Stimulated activated CD8-positive, alpha-beta memory T cell treated with anti-CD3 and anti-CD28 coated beads, Interleukin-15, amount 100 ng/mL, for 4 hours (primary cell): ENCODE results near the gene TPRN.

Source experiments
- DNase-seq, 2 donors: peaks; one replicate each; pipeline ENCODE4 v3.0.0-alpha.2; 2020; ENCODE audit warnings: low read depth in 2 of 2

Gene TPRN

DNA sequence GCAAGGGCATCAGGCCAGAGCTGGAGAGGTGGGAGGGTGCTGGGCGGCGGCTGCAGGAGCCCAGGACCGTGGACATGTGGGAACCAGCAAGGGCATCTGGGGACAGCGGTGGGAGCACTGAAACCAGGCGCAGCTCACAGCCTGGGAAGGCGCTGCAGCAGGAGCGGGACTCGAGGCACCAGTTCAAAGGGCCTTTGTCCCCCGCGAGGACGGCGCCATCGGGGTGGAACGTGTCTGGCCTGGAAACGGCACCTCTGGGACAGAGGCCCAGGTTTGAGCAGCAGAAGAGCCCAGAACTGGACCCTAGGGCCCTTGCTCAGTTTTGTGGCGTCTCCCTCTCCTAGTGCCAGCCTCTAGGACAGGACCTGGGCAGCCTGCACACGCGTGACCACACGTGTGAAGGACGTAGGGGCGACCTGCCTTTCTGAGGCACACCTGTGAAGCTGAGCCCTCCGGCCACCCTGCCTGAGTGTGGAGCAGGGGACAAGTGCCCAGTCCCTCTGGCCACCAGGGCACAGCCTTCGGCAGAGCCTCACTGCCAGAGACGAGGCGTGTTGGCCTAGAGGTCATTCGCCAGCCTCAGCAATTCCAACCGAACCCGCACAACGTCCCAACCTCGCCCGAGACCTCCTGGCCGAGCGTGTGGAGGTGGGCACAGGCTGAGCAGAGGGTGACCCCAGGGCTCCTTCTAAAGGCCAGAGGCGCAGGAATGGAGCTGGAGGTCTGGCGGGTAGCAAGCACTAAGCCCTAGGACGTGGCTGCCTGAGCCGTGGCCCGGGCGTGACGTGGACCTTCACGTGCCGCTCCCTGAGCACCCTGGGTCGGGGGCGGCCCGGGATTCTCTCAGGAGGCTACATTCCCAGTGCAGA, 26.5 kb downstream of the TPRN start:
- no peak for DNase-seq

DNA sequence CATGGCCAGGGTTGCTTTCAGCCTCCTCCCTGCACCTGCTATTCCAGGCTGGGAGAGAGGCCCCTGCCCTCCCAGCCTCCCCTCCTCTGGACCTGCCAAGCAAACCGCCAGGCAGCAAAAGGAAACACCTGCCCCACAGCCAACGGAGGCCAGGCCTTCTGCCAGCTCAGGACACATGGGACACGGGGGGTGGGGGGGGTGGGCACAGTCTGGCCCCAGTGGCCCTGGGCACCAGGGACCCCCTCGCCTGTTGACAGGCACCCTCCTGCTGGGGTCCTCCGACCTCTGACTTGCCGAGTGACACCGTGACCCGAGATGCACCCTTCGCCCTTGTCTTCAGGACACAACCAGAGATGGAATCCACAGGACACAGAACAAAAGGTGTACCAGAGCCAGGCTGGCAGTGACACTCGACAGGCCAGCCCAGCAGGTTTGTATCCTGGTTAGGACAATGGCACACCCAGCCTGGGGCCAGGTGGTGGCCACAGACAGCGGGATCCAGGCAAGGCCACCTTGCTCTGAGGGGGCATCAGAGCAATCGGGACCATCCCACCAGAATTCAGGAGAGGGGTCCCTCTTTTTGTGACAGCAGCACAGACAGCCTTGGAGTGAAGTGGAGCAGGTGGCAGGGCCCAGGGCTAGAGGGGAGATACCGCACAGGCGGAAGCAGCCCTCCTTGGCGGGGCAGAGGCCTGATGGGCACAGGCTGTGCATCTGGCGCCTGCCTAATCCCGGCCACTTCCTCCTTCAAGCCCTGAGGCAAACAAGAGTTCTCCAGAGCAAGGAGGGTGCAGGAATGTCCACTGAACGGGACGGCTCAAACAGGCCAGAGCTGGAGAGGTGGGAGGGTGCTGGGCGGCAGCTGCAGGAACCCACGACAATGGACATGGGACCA, 27.4 kb downstream of the TPRN start:
- no peak for DNase-seq

DNA sequence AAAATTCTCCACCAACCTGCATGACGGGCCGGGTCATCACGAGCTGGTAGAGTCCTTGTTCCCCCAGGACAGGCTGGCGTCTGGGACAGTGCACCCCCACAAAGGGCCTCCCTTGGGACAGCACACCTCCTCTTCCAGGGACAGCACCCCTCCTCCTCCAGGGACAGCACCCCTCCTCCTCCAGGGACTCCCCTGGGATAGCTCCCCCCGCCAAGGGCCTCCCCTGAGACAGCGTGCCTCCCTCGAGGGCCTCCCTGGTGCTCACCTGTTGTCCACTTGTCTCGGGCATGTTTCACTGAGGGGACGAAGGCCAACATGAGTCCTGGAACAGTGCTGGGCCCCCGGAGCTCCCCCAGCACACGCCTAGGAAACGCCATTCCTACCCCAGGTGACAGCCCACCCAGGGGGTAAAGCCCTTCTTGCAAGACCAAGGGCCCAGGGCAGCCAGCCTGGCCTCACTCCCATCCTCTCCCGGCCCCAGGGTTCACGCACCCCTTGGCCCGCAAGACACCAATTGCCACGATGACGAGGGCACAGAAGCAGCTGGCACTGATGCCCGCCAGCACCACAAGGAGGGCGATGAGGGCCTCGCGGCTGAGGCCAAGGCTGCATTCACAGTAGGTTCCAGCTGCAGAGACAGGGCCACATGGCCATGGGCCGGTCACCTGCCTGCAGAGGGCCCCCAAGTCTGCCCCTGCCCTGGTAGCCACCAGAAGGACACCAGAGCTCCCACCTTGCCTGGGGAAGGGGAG, 29.2 kb downstream of the TPRN start:
- DNase-seq, result no peak

DNA sequence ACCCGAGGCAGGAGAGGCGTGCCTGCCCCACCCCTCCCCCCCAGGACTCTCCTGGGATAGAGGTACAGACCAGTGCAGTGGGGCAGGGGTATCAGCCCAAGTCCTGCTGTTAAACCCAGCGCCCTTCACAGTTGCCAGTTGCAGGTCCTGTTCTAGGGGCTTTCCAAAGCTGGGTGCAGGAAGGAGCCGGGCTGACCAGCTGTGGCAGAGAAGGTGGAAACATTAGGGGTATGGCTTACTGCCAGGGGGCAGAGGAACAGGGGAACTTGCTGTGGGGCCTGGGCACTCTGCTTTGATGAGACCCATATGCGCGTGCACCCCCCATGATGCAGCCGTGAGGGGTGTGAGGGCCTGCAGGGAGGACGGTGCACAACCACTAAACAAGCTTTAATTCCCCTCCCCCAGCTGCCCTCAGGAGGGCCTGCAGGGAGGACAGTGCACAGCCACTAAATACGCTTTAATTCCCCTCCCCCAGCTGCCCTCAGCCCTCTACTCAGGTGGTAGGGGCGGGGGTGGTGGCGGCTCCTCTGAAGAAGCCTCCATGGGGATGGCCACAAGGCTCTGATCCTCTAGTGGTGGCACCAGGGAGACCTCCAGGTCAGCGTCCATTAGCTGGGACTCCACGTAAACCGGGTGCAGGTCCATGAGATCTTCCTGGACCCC, 29.9 kb downstream of the TPRN start:
- DNase-seq, result no peak

DNA sequence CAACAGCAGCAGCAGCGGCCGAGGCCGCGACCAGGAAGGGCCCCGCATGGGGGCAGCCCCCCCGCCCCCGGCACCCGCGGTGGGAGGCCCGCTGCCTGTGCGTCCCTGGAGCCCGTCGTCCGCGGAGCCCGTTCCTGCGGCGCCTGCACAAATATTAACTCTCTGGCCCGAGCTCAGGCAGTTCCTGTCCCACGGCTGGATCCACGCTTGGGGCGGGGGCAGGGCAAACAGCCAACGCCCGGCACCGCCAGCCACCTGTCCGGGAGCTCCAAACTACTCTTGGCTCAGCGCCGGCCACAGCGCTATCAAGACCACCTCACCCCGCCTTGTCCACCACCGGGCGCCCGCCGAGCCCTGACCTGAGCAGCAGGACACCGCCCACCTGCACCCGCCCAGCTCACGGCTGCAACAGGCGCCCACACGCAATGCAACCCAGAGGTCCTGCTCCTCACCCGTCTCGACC, 30.6 kb downstream of the TPRN start, which contains the start of gene LRRC26:
TSS of gene LRRC26 (minus strand) at position 156 of the 463 bp plus-strand sequence. CDS start at position 48, 108 bp downstream.
- DNase-seq, result no peak

DNA sequence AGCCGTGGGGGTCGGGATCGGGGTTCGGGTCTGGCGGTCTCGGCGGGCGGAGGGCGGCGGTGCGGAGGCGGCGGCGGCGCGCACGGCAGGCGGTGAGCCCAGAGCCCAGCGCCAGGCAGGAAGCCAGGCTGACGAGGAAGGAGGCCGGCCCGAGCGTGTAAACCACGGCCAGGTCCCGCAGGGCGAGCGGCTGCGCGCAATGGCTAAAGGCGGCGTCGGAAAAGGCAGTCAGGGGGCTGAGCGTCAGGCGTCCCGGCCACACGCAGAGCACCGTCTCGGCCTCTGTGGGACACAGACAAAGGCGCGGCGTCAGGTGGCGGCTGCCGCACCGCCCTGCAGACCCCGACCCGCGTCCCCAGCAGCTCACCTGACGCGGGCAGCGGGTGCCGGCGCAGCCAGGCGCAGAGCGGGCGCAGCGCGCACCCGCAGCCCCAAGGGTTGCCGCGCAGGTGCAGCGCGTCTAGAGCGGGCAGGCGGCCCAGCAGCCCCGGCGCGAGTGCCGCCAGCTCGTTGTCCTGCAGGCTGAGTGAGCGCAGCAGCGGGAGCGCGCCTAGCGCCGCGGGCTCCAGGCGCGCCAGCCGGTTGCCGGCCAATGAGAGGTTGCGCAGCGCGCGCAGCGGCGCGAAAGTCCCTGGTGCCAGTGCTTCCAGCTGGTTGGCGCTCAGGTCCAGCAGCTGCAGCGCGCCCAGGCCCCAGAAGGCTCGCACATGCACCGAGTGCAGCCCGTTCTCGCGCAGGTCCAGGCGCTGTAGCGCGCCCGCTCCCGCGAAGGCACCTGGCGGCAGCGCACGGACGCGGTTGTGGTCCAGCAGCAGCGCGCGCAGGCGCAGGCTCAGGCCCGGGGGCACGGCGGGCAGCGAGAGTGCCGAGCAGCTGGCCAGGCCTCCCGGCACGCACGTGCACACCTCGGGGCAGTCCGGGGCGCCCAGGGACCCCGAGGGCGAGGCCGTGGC, 31.4 kb downstream of the TPRN start:
- no peak for DNase-seq

DNA sequence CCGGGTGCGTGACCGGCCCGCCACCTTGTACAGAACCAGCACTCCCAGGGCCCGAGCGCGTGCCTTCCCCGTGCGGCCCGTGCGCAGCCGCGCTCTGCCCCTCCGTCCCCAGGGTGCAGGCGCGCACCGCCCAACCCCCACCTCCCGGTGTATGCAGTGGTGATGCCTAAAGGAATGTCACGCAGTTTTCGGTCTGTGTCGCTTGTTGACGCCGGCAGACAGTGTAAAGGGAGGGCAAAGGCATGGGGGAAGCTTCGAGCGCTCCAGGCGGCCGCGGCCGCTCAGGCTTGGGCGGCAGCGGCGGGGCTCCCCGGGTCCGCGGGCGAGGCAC, 32.0 kb downstream of the TPRN start:
- DNase-seq, result no peak

DNA sequence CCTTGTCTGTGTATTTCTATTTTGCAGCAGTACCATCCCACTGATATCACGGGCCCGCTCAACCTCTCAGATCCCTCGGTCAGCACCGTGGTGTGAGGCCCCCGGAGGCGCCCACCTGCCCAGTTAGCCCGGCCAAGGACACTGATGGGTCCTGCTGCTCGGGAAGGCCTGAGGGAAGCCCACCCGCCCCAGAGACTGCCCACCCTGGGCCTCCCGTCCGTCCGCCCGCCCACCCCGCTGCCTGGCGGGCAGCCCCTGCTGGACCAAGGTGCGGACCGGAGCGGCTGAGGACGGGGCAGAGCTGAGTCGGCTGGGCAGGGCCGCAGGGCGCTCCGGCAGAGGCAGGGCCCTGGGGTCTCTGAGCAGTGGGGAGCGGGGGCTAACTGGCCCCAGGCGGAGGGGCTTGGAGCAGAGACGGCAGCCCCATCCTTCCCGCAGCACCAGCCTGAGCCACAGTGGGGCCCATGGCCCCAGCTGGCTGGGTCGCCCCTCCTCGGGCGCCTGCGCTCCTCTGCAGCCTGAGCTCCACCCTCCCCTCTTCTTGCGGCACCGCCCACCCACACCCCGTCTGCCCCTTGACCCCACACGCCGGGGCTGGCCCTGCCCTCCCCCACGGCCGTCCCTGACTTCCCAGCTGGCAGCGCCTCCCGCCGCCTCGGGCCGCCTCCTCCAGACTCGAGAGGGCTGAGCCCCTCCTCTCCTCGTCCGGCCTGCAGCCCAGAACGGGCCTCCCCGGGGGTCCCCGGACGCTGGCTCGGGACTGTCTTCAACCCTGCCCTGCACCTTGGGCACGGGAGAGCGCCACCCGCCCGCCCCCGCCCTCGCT, 32.6 kb downstream of the TPRN start:
- no peak for DNase-seq

DNA sequence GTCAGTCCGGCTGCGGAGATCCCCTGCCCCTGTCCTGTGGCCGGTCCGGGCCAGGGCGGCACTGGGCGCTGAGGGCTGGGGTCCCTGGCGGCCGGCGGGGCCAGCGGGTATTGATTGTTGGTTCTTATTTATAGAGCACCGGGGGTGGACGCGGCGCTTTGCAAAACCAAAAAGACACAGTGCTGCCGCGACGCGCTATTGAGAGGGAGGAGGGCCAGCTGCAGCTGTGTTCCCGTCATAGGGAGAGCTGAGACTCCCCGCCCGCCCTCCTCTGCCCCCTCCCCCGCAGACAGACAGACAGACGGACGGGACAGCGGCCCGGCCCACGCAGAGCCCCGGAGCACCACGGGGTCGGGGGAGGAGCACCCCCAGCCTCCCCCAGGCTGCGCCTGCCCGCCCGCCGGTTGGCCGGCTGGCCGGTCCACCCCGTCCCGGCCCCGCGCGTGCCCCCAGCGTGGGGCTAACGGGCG, 33.2 kb downstream of the TPRN start:
- no peak for DNase-seq

DNA sequence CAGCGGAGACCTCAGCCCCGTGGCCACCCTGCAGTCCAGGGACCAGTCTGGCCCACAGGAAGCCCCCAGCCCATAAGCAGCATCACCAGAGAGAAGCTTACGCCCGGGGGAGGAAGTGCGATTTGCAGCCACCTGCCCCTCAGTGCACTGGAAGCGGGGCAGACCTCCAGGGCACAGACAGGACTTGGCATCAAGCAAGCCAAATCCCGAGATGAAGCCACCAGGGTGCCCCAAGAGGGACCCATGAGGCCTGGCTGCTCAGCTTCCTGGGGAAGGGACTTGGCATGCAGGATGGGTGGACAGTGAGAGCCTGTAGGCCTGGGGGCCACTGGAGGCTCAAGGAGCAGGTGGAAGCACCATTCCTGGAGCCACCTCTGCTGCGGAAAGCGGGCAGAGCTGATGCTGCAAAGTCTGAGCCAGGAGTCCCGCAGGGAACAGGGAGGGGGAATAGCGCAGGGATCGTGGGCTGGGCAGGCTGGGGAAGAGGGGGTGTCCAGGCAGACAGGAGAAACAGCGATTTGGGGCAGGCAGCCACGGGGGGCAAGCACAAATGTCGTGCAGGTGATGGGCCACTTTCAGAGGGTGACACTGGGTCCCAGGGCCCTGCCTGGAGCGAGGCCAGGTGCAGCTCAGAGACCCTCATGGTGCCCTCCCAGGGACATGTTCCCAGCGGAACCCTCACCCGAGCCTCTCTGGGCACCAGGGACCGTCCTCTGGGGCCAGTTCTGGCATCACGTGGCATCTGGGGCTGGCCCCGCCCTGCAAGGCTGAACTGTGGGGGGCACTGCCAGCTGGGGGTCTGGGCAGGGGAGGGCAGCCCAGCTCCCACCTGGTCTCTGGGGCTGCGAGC, 33.9 kb downstream of the TPRN start:
- no peak for DNase-seq

DNA sequence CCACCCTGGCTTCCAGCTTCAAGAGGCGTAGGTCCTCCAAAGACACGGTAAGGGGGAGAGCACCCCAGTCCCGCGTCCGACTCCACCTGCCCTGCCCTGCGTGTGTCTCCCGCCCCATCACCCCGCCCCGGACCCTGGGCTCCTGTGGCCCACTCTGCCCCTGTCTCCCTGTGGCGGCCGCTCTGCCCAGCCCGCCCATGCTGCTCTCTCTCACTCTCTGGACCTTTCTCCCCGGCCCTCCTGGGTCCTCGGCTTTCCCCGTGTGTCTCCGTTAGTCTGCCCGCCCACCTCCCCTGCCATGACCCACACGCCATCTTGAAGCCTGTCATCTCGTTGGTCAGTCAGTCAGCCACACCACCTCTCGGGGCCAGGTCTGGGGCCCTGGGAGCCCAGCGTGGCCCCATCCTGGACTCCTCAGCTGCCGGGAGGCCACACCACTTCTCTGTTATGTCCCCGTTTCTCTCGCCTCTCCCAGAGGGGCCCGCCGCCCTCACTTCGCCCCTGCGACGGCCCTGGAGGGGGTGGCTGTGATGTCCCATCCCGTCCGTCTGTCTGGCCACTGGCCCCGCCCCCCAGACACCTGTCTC, 35.2 kb downstream of the TPRN start:
- no peak for DNase-seq

DNA sequence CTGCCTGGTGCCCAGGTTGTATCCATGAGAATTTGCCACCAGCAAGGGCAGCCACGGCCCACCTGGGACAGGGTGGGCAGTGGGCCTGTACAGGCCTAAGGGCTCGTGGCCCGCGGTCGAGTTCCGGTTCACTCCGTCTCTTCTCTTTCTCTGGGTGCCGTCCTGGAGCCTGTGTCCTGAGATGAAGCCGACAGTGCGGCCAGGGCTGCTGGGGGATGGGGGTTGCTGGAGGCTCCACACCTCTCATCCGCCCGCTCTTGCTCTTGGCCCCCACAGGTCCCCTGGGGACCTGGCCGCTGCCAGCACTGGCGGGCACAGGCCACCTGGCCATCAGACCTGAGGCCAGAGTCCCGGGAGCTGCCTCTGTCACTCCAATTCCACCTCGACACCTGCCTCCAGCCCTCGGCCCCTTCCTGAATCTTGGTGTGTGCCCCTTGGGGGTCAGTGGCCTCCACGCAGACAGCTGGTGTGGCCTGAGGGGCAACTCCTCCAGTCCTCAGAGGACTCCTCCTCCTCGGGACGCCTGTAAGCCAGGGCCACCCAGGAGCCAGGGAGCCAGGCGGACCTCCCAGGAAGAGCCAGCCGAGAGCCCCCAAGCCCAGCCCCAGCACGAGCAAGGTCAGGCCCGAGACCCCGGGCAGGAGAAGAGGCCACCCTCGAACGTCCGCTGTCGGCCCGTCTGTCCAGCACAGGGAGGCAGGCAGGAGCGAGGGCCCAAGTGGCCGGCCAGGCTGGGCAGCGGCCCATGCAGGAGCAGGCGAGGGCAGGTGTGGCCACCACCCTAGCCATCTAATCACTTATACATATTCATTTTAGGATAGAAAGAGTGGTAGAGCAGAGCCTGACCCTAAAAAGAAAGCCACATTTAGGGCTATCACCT, 35.9 kb downstream of the TPRN start:
- no peak for DNase-seq

DNA sequence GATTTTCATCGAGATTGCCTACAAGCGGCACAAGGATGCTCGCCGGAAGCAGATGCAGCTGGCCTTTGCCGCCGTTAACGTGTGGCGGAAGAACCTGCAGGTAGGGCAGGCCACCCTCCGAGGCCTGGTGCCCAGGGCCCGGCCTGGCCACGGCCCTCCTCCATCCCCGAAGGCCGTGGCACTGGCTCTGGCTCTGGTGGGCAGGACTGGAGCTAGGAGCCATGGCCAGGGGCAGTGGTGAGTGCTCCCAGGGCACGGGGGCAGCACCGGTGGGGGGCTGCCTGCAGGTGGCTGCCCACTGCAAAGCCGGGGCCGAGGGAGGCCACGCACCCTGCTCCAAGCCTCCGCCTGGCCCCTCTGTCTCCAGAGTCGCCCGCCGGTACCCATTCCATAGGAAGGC, 36.7 kb downstream of the TPRN start:
- DNase-seq, result no peak

DNA sequence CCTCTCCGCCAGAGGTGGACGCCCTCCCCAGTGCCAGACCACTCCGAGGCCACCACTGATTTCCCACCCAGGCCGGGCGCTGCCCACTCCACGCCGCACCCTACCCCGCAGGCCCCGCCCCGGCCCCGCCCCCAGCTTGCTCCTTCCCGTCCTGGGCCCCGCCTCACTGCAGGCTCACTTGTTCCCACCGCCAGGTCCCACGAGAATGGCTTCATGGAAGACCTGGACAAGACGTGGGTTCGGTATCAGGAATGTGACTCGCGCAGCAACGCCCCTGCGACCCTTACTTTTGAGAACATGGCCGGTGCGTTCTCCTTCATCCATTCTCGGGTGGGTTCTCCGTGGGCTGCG, 37.2 kb downstream of the TPRN start:
- no peak for DNase-seq

DNA sequence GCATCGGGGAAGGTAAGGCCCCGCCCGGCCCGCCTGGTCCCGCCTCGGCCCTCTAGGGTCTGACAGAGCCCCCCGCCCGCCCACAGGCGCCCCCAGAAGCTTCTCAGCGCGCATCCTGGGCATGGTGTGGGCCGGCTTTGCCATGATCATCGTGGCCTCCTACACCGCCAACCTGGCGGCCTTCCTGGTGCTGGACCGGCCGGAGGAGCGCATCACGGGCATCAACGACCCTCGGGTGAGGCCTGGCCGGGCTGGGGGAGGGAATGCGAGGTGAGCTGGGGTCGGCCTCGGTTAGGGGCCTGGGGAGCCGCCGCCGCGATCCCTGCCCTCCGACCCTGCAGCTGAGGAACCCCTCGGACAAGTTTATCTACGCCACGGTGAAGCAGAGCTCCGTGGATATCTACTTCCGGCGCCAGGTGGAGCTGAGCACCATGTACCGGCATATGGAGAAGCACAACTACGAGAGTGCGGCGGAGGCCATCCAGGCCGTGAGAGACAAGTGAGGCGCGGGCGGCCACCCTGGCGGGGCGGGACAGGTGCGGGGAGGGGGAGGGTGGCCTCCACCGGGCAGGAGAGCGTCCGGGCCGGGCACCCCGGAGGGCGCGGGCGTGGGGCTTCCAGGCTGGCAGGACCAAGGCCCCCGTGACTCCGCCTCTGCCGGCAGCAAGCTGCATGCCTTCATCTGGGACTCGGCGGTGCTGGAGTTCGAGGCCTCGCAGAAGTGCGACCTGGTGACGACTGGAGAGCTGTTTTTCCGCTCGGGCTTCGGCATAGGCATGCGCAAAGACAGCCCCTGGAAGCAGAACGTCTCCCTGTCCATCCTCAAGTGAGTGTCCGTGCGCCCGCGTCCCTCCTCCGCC, 37.8 kb downstream of the TPRN start:
- no peak for DNase-seq
